Measurements from ENCODE around the gene NEU2.

The NEU2 gene

GRCh38 chr2:233032551-233033320 lies at the start of gene NEU2:
NEU2 (plus strand) TSS chr2:233032672; CDS start chr2:233032672, 0 bp downstream.
- DNase-seq (ENCODE audit: low read depth) = no peak
- no peak for TF ChIP-seq CTCF (IDR thresholded peaks at IDR 0.05; ENCODE audit: insufficient read depth, low read depth, low read length, missing control alignments)
- no peak within 1 kb of the TSS for H3K4me3 ChIP-seq (ENCODE audit: low read depth, low read length)

GRCh38 chr2:232982926-232983668 lies 49.4 kb upstream of the NEU2 start:
- no peak overlapping the region for H3K4me3 ChIP-seq (ENCODE audit: low read depth, low read length)
- peak; percentile 6 for TF ChIP-seq CTCF (IDR thresholded peaks at IDR 0.05; ENCODE audit: insufficient read depth, low read depth, low read length, missing control alignments)
- no peak for DNase-seq (ENCODE audit: low read depth)

DNA sequence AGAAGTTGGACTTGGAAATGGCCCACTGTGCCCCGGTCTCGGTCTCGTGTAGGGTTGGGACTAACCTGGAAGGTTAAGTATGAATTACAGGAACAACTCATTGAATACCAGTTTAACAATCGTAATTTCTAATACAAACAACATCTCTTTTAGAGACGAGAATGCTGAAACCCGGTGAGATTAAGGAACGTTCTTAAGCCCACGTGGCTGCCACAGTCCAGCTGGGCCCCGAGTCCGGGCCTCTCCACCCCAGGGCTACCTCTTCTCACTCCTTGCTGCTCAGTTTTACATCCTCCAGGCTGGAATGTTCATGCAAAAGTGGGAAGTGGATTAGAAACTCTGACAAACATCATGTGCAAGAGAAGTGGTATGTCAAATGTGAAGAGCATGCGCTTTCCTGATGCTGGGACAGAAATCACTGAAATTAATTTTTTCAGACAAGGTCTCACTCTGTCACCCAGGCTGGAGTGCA lies 48.8 kb upstream of the NEU2 start:
- no peak overlapping the region for H3K4me3 ChIP-seq (ENCODE audit: low read depth, low read length)
- no peak for DNase-seq (ENCODE audit: low read depth)
- TF ChIP-seq CTCF (IDR thresholded peaks at IDR 0.05; ENCODE audit: insufficient read depth, low read depth, low read length, missing control alignments) = no peak

- DNase-seq (ENCODE audit: low read depth) = no peak
- TF ChIP-seq CTCF (IDR thresholded peaks at IDR 0.05; ENCODE audit: insufficient read depth, low read depth, low read length, missing control alignments) = no peak
- H3K4me3 ChIP-seq (ENCODE audit: low read depth, low read length) = no peak overlapping the region
Measured at GRCh38 chr2:232984451-232985207, 47.8 kb upstream of the NEU2 start.

- TF ChIP-seq CTCF (IDR thresholded peaks at IDR 0.05; ENCODE audit: insufficient read depth, low read depth, low read length, missing control alignments) = no peak
- no peak for DNase-seq (ENCODE audit: low read depth)
Measured at GRCh38 chr2:232986155-232986554, 46.3 kb upstream of the NEU2 start.

DNA sequence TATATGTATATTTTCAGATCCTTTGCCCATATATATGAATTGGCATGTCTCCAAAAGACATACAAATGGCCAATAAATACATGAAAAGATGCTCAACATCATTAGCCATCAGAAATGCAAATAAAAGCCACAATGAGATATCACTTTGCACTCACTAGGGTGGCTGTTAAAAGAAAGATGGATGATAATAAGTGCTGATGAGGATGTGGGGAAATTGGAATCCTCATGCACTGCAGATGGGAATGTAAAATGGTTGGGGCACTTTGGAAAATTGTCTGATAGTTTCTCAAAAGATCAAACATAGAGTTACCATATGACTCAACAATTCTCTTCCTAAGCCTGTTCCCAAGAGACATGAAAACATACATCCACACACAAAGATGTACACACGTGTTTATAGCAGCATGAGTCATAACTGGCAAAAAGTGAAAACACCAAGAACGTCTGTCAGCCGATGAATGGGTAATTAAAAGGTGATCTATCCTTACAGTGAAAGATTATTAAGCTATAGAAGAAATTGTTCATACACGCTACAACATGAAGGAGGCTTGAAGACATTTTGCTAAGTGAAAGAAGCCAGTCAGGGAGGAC lies 39.1 kb upstream of the NEU2 start:
- H3K4me3 ChIP-seq (ENCODE audit: low read depth, low read length) = no peak overlapping the region
- no peak for TF ChIP-seq CTCF (IDR thresholded peaks at IDR 0.05; ENCODE audit: insufficient read depth, low read depth, low read length, missing control alignments)
- no peak for DNase-seq (ENCODE audit: low read depth)

More at GRCh38 chr2:232986155-232986554, 46.3 kb upstream of the NEU2 start:
- H3K4me3 ChIP-seq (ENCODE audit: low read depth, low read length) = no peak overlapping the region

Measured in GM12865 (cell line).